HEK293 (cell line): ENCODE measurements around the gene MRPL14.

Experiments
- CTCF ChIA-PET: fragments of 350-600 bp; formaldehyde crosslinking; extraction: SDS; loops from one replicate; lab custom pipeline; 2021; ENCODE audit warnings: antibody characterized with exemption; lab: Yijun Ruan, JAX
- POLR2A ChIA-PET: fragments of 300-600 bp; formaldehyde crosslinking; extraction: SDS; loops from one replicate; lab custom pipeline; 2020; ENCODE audit warnings: antibody characterized with exemption, inconsistent platforms; lab: Yijun Ruan, JAX
- H3K27ac ChIP-seq: fragments of 200-500 bp; sonication (Bioruptor generic); 2 replicates; pipeline ENCODE4 v1.5.1; 2014; ENCODE audit warnings: low read depth, low read length, control low read depth, inconsistent platforms; ENCODE audit errors: extremely low read depth
- H3K36me3 ChIP-seq, 2 experiments: fragments of 200-500 bp in 1 of 2; sonication (Bioruptor generic) in 1 of 2; 1 replicate in 1 of 2; 2 replicates in 1 of 2; pipeline ENCODE4 v1.5.1; 2014 to 2017; ENCODE audit warnings: inconsistent platforms in 2 of 2, low read length in 2 of 2; ENCODE audit not compliant: control insufficient read depth in 2 of 2, insufficient read depth in 1 of 2
- H3K4me1 ChIP-seq: fragments of 200-500 bp; sonication (Bioruptor generic); 2 replicates; pipeline ENCODE4 v1.5.1; 2014; ENCODE audit warnings: mild to moderate bottlenecking, low read length, inconsistent platforms; ENCODE audit not compliant: control insufficient read depth, insufficient read depth
- H3K4me3 ChIP-seq: 2 replicates; pipeline ENCODE4 v1.5.1; 2011; ENCODE audit warnings: low read depth, mild to moderate bottlenecking, control low read depth, low read length, moderate library complexity
- H3K9me3 ChIP-seq: fragments of 200-500 bp; sonication (Bioruptor generic); 2 replicates; pipeline ENCODE4 v1.5.1; 2014; ENCODE audit warnings: low read depth, low read length, inconsistent platforms; ENCODE audit not compliant: control insufficient read depth, insufficient read depth
- BCL11A ChIP-seq: fragments of 450-650 bp; formaldehyde crosslinking; IDR thresholded peaks from 2 replicates; pipeline ENCODE4 v1.5.1; 2016; ENCODE audit warnings: low read depth, missing biosample characterization, missing genetic modification characterization
- CTCF ChIP-seq: fragments of 450-650 bp; formaldehyde crosslinking; IDR thresholded peaks from 2 replicates; pipeline ENCODE4 v1.5.1; 2016; ENCODE audit warnings: missing biosample characterization, missing genetic modification characterization
- GLI2 ChIP-seq: fragments of 450-650 bp; formaldehyde crosslinking; IDR thresholded peaks from 2 replicates; pipeline ENCODE4; 2017; ENCODE audit warnings: missing biosample characterization, missing genetic modification characterization, low read depth, borderline replicate concordance
- GLIS1 ChIP-seq: fragments of 450-650 bp; formaldehyde crosslinking; IDR thresholded peaks from 2 replicates; pipeline ENCODE4 v1.5.1; 2016; ENCODE audit warnings: missing biosample characterization, missing genetic modification characterization
- GLIS2 ChIP-seq: fragments of 450-650 bp; formaldehyde crosslinking; IDR thresholded peaks from 2 replicates; pipeline ENCODE4 v1.5.1; 2016; ENCODE audit warnings: missing biosample characterization, missing genetic modification characterization
- HOXD13 ChIP-seq: sonication (generic); formaldehyde crosslinking; IDR thresholded peaks from 2 replicates; pipeline ENCODE4 v1.8.0; 2022; ENCODE audit warnings: missing genetic modification reagents, borderline replicate concordance
- KLF17 ChIP-seq: fragments of 450-650 bp; formaldehyde crosslinking; IDR thresholded peaks from 2 replicates; pipeline ENCODE4 v1.5.1; 2016; ENCODE audit warnings: missing biosample characterization, missing genetic modification characterization
- MZF1 ChIP-seq: fragments of 450-650 bp; formaldehyde crosslinking; IDR thresholded peaks from 2 replicates; pipeline ENCODE4 v1.5.1; 2017; ENCODE audit warnings: missing biosample characterization, missing genetic modification characterization, borderline replicate concordance
- SCRT2 ChIP-seq: fragments of 450-650 bp; formaldehyde crosslinking; IDR thresholded peaks from 2 replicates; pipeline ENCODE4 v1.5.1; 2016; ENCODE audit warnings: missing biosample characterization, missing genetic modification characterization
- SP7 ChIP-seq: fragments of 450-650 bp; formaldehyde crosslinking; IDR thresholded peaks from 2 replicates; pipeline ENCODE4 v1.5.1; 2016; ENCODE audit warnings: missing biosample characterization, missing genetic modification characterization
- ZBTB21 ChIP-seq: fragments of 450-650 bp; formaldehyde crosslinking; IDR thresholded peaks from 2 replicates; pipeline ENCODE4 v1.5.1; 2017; ENCODE audit warnings: missing biosample characterization, missing genetic modification characterization
- ZBTB26 ChIP-seq: fragments of 450-650 bp; formaldehyde crosslinking; optimal IDR thresholded peaks from 2 replicates; pipeline ENCODE3; 2016; ENCODE audit warnings: missing biosample characterization, mild to moderate bottlenecking, missing genetic modification characterization
- ZBTB48 ChIP-seq: fragments of 450-650 bp; formaldehyde crosslinking; IDR thresholded peaks from 2 replicates; pipeline ENCODE4 v1.5.1; 2016; ENCODE audit warnings: missing biosample characterization, missing genetic modification characterization
- ZBTB8A ChIP-seq: fragments of 450-650 bp; formaldehyde crosslinking; IDR thresholded peaks from 2 replicates; pipeline ENCODE4 v1.5.1; 2016; ENCODE audit warnings: missing biosample characterization, missing genetic modification characterization
- ZEB2 ChIP-seq: fragments of 450-650 bp; formaldehyde crosslinking; IDR thresholded peaks from 2 replicates; pipeline ENCODE4 v1.5.1; 2016; ENCODE audit warnings: missing biosample characterization, missing genetic modification characterization
- ZFP37 ChIP-seq: fragments of 450-650 bp; formaldehyde crosslinking; IDR thresholded peaks from 2 replicates; pipeline ENCODE4 v1.5.1; 2016; ENCODE audit warnings: missing biosample characterization, missing genetic modification characterization
- ZNF2 ChIP-seq: fragments of 450-650 bp; formaldehyde crosslinking; IDR thresholded peaks from 2 replicates; pipeline ENCODE4 v1.5.1; 2016; ENCODE audit warnings: missing biosample characterization, missing genetic modification characterization
- ZNF302 ChIP-seq: fragments of 450-650 bp; formaldehyde crosslinking; IDR thresholded peaks from 2 replicates; pipeline ENCODE4 v1.5.1; 2016; ENCODE audit warnings: missing biosample characterization, missing genetic modification characterization, low read depth
- ZNF335 ChIP-seq: fragments of 450-650 bp; formaldehyde crosslinking; conservative IDR thresholded peaks from 2 replicates; pipeline ENCODE4 v1.5.1; 2016; ENCODE audit warnings: missing biosample characterization, missing genetic modification characterization
- ZNF37A ChIP-seq: fragments of 450-650 bp; IDR thresholded peaks from 2 replicates; pipeline ENCODE4 v1.5.1; 2018; ENCODE audit warnings: missing biosample characterization, missing genetic modification characterization
- ZNF501 ChIP-seq: fragments of 450-650 bp; formaldehyde crosslinking; IDR thresholded peaks from 2 replicates; pipeline ENCODE4 v1.5.1; 2016; ENCODE audit warnings: missing biosample characterization, missing genetic modification characterization
- ZNF510 ChIP-seq: fragments of 450-650 bp; formaldehyde crosslinking; IDR thresholded peaks from 2 replicates; pipeline ENCODE4 v1.5.1; 2018; ENCODE audit warnings: mild to moderate bottlenecking, missing genetic modification characterization, missing biosample characterization; ENCODE audit not compliant: insufficient replicate concordance
- ZNF558 ChIP-seq: fragments of 450-650 bp; formaldehyde crosslinking; IDR thresholded peaks from 2 replicates; pipeline ENCODE4 v1.5.1; 2016; ENCODE audit warnings: missing biosample characterization, missing genetic modification characterization
- ZNF561 ChIP-seq: fragments of 450-650 bp; IDR thresholded peaks from 2 replicates; pipeline ENCODE4 v1.5.1; 2018; ENCODE audit warnings: missing biosample characterization, missing genetic modification characterization, borderline replicate concordance
- ZNF629 ChIP-seq: fragments of 450-650 bp; formaldehyde crosslinking; IDR thresholded peaks from 2 replicates; pipeline ENCODE4 v1.5.1; 2017; ENCODE audit warnings: missing biosample characterization, missing genetic modification characterization
- ZNF654 ChIP-seq: fragments of 450-650 bp; formaldehyde crosslinking; IDR thresholded peaks from 2 replicates; pipeline ENCODE4 v1.5.1; 2016; ENCODE audit warnings: low read depth, missing biosample characterization, missing genetic modification characterization
- ZNF660 ChIP-seq: fragments of 450-650 bp; IDR thresholded peaks from 2 replicates; pipeline ENCODE4 v1.5.1; 2018; ENCODE audit warnings: missing biosample characterization, mild to moderate bottlenecking, missing genetic modification characterization
- ZNF692 ChIP-seq: fragments of 450-650 bp; formaldehyde crosslinking; IDR thresholded peaks from 2 replicates; pipeline ENCODE4 v1.5.1; 2016; ENCODE audit warnings: missing biosample characterization, missing genetic modification characterization
- ZNF707 ChIP-seq: fragments of 450-650 bp; formaldehyde crosslinking; IDR thresholded peaks from 2 replicates; pipeline ENCODE4 v1.5.1; 2016; ENCODE audit warnings: missing biosample characterization, missing genetic modification characterization
- ZNF776 ChIP-seq: fragments of 450-650 bp; formaldehyde crosslinking; IDR thresholded peaks from 2 replicates; pipeline ENCODE4 v1.5.0; 2017; ENCODE audit warnings: missing biosample characterization, missing genetic modification characterization, borderline replicate concordance

The MRPL14 gene

GRCh38 chr6:44152109-44152461, 24.8 kb upstream of the MRPL14 start:
- POLR2A ChIA-PET: no interaction called here
- TF ChIP-seq ZEB2 (tag by site-specific recombination) (0 out of 2 replicates have a peak, but pooled peaks have one; percentile 2), HOXD13 (CRISPR knock-in tag) (no peak)
- CTCF ChIA-PET: interaction anchor here (1.2 to 4.4 kb wide), 7 partner anchors 10 to 105 kb away, joined by 3 to 29 read pairs (median 13); partner anchors contain the start of gene SLC35B2
- Histone ChIP-seq H3K27ac (no peak overlapping the region), H3K4me3 (no peak overlapping the region), H3K4me1 (no peaks in the 10 kb centered on the region), H3K36me3 (peaks cover 0 to 46% of the 10 kb centered on the region in 2 experiments; a peak in 1 of 3 replicates), H3K9me3 (no peaks in the 10 kb centered on the region)

GRCh38 chr6:44151348-44152108, 24.3 kb upstream of the MRPL14 start:
- no peaks in the 10 kb centered on the region for H3K9me3 ChIP-seq
- ChIA-PET POLR2A (no interaction called here), CTCF (interaction anchor here (0.6 to 4.4 kb wide), 19 partner anchors 8 to 437 kb away, joined by 3 to 35 read pairs (median 4); partner anchors contain the start of gene SLC35B2)
- no peak overlapping the region for H3K27ac ChIP-seq
- H3K4me3 ChIP-seq: no peak overlapping the region
- no peaks in the 10 kb centered on the region for H3K4me1 ChIP-seq
- peaks cover 0 to 51% of the 10 kb centered on the region in 2 experiments; a peak in 1 of 3 replicates for H3K36me3 ChIP-seq
- TF ChIP-seq ZEB2 (tag by site-specific recombination) (peak; percentile 72), SCRT2 (tag by site-specific recombination) (peak; percentile 92), KLF17 (tag by site-specific recombination) (peak; percentile 55; the same call in 1 of the 2 replicates), ZNF629 (tag by site-specific recombination) (peak; percentile 73), ZNF2 (tag by site-specific recombination) (peak; percentile 95), ZNF692 (tag by site-specific recombination) (0 out of 2 replicates have a peak, but pooled peaks have one; percentile 20), BCL11A (no peak), ZFP37 (0 out of 2 replicates have a peak, but pooled peaks have one; percentile 43), ZNF510 (tag by site-specific recombination) (no peak), GLI2 (tag by site-specific recombination) (no peak), CTCF (tag by site-specific recombination) (peak; percentile 99), ZNF707 (tag by site-specific recombination) (no peak), ZNF501 (tag by site-specific recombination) (peak; percentile 66), ZNF654 (peak; percentile 31), SP7 (peak; percentile 59; the same call in 1 of the 2 replicates), ZNF302 (tag by site-specific recombination) (no peak), ZBTB8A (tag by site-specific recombination) (peak; percentile 59), ZBTB21 (tag by site-specific recombination) (0 out of 2 replicates have a peak, but pooled peaks have one; percentile 28), ZNF660 (tag by site-specific recombination) (peak; percentile 87), MZF1 (tag by site-specific recombination) (no peak), ZNF561 (tag by site-specific recombination) (peak; percentile 47; the same call in 1 of the 2 replicates), ZNF335 (no peak), ZNF37A (tag by site-specific recombination) (no peak), GLIS1 (peak; percentile 22; the same call in 1 of the 2 replicates), GLIS2 (peak; percentile 36; the same call in 1 of the 2 replicates), ZNF776 (tag by site-specific recombination) (no peak), ZNF558 (tag by site-specific recombination) (no peak), ZBTB26 (tag by site-specific recombination) (peak; percentile 66), ZBTB48 (tag by site-specific recombination) (no peak)
